ENCODE measurements around the gene ACSS1.

GRCh38 chr20:25039697-25040437 lies 18.1 kb downstream of the ACSS1 start:
- TF ChIP-seq SIN3A (IDR thresholded peaks at IDR 0.05; ENCODE audit: borderline replicate concordance, insufficient read depth, low read length) (no peak), TAF1 (IDR thresholded peaks at IDR 0.05; ENCODE audit: borderline replicate concordance, insufficient read depth, low read length) (no peak), POLR2AphosphoS5 (IDR thresholded peaks at IDR 0.05; ENCODE audit: low read depth, low read length) (no peak), FOXP2 (optimal IDR thresholded peaks at IDR 0.05; ENCODE audit: borderline replicate concordance, extremely low read depth, extremely low read length, insufficient read depth) (no peak)
- TF ChIP-seq, protein P1, sequence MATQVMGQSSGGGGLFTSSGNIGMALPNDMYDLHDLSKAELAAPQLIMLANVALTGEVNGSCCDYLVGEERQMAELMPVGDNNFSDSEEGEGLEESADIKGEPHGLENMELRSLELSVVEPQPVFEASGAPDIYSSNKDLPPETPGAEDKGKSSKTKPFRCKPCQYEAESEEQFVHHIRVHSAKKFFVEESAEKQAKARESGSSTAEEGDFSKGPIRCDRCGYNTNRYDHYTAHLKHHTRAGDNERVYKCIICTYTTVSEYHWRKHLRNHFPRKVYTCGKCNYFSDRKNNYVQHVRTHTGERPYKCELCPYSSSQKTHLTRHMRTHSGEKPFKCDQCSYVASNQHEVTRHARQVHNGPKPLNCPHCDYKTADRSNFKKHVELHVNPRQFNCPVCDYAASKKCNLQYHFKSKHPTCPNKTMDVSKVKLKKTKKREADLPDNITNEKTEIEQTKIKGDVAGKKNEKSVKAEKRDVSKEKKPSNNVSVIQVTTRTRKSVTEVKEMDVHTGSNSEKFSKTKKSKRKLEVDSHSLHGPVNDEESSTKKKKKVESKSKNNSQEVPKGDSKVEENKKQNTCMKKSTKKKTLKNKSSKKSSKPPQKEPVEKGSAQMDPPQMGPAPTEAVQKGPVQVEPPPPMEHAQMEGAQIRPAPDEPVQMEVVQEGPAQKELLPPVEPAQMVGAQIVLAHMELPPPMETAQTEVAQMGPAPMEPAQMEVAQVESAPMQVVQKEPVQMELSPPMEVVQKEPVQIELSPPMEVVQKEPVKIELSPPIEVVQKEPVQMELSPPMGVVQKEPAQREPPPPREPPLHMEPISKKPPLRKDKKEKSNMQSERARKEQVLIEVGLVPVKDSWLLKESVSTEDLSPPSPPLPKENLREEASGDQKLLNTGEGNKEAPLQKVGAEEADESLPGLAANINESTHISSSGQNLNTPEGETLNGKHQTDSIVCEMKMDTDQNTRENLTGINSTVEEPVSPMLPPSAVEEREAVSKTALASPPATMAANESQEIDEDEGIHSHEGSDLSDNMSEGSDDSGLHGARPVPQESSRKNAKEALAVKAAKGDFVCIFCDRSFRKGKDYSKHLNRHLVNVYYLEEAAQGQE (IDR thresholded peaks at IDR 0.05; ENCODE audit: insufficient read depth in 1 of 2, low read depth in 2 of 2, low read length in 2 of 2) = no peak

All from PFSK-1 (cell line).